HAP-1 (cell line): ENCODE data around the gene ZFP30.
A peak's percentile ranks its signal among the peaks of the same experiment; 100 is the strongest.

ENCODE experiments used
- DNase-seq, 2 experiments: peaks; one replicate each; pipeline ENCODE4 v3.0.0-alpha.2; 2016 to 2020; ENCODE audit warnings: low spot score in 2 of 2
- H3K27me3 ChIP-seq: fragments of 250-450 bp; sonication (Bioruptor Pico); 2 replicates; pipeline ENCODE4 v1.5.1; 2020; ENCODE audit warnings: low read depth, mild to moderate bottlenecking, moderate library complexity
- H3K36me3 ChIP-seq: fragments of 250-450 bp; sonication (Bioruptor Pico); replicated peaks from 2 replicates; pipeline ENCODE4 v1.5.1; 2020; ENCODE audit warnings: mild to moderate bottlenecking
- H3K4me1 ChIP-seq: fragments of 250-450 bp; sonication (Bioruptor Pico); 2 replicates; pipeline ENCODE4 v1.5.1; 2020; ENCODE audit warnings: mild to moderate bottlenecking
- H3K4me3 ChIP-seq: fragments of 250-450 bp; sonication (Bioruptor Pico); 2 replicates; pipeline ENCODE4 v1.5.1; 2020; ENCODE audit warnings: mild to moderate bottlenecking, moderate library complexity
- H3K9me3 ChIP-seq: fragments of 250-450 bp; sonication (Bioruptor Pico); 2 replicates; pipeline ENCODE4 v1.5.1; 2020; ENCODE audit warnings: mild to moderate bottlenecking, moderate library complexity
- in situ Hi-C: fragments of 300-500 bp; cut with MboI; formaldehyde crosslinking; loops from 3 replicates; pipeline ENCODE4 v1.14.3; 2020; ENCODE audit warnings: low sequenced_read_pairs, inconsistent platforms, mixed read lengths

Gene ZFP30

GRCh38 chr19:37635076-37636056 lies 19.9 kb downstream of the ZFP30 start:
- peaks cover 12% of the 10 kb centered on the region for H3K36me3 ChIP-seq
- no peak overlapping the region for H3K4me3 ChIP-seq
- in situ Hi-C loops = no loop called here
- no peaks in the 10 kb centered on the region for H3K4me1 ChIP-seq
- DNase-seq = no peak
- H3K9me3 ChIP-seq = peaks cover 20% of the 10 kb centered on the region
- H3K27me3 ChIP-seq = no peaks in the 10 kb centered on the region

- H3K27me3 ChIP-seq = no peaks in the 10 kb centered on the region
- H3K4me1 ChIP-seq = no peaks in the 10 kb centered on the region; the same call in 1 of the 2 replicates
- no peak for DNase-seq
- in situ Hi-C loops = no loop called here
- H3K36me3 ChIP-seq = no peaks in the 10 kb centered on the region
- H3K4me3 ChIP-seq = peak overlapping the region; percentile 76
- H3K9me3 ChIP-seq = peaks cover 4% of the 10 kb centered on the region; the same call in 1 of the 2 replicates
Observed at GRCh38 chr19:37594982-37595382, 60.3 kb downstream of the ZFP30 start.

- peak within 1 kb of the TSS; percentile 76 for H3K4me3 ChIP-seq
- no peaks in the 10 kb centered on the region for H3K27me3 ChIP-seq
- in situ Hi-C loops = no loop called here
- 0 out of 2 replicates have a peak, but pooled peaks cover under 1% of the 10 kb centered on the region for H3K9me3 ChIP-seq
- H3K36me3 ChIP-seq = no peaks in the 10 kb centered on the region
- no peaks in the 10 kb centered on the region; the same call in 1 of the 2 replicates for H3K4me1 ChIP-seq
- peak; percentile 83 to 93 for DNase-seq
Observed at GRCh38 chr19:37594304-37594981, 60.8 kb downstream of the ZFP30 start, which contains the start of the genes ZNF540 and ZNF571. TSS of gene ZNF540 (plus strand) at chr19:37594876. CDS start at chr19:37598448, 3,572 bp downstream. TSS of gene ZNF571 (minus strand) at chr19:37594792. CDS start at chr19:37586676, 8,116 bp downstream.

GRCh38 chr19:37593996-37594303 lies 61.3 kb downstream of the ZFP30 start:
- no peak for DNase-seq
- Histone ChIP-seq H3K9me3 (0 out of 2 replicates have a peak, but pooled peaks cover 3% of the 10 kb centered on the region), H3K4me1 (no peaks in the 10 kb centered on the region; the same call in 1 of the 2 replicates)

GRCh38 chr19:37583340-37583739 lies 71.9 kb downstream of the ZFP30 start:
- no peaks in the 10 kb centered on the region for H3K36me3 ChIP-seq
- no peaks in the 10 kb centered on the region for H3K27me3 ChIP-seq
- in situ Hi-C loops = no loop called here
- no peaks in the 10 kb centered on the region for H3K4me1 ChIP-seq
- H3K9me3 ChIP-seq = peaks cover 8% of the 10 kb centered on the region; the same call in 1 of the 2 replicates
- no peak overlapping the region for H3K4me3 ChIP-seq
- no peak for DNase-seq

More at GRCh38 chr19:37593996-37594303, 61.3 kb downstream of the ZFP30 start:
- H3K36me3 ChIP-seq = no peaks in the 10 kb centered on the region
- H3K27me3 ChIP-seq = no peaks in the 10 kb centered on the region
- peak overlapping the region; percentile 76 for H3K4me3 ChIP-seq
- in situ Hi-C loops = no loop called here

GRCh38 chr19:37572203-37572602 lies 83.1 kb downstream of the ZFP30 start:
- Histone ChIP-seq H3K4me3 (no peak overlapping the region), H3K4me1 (no peaks in the 10 kb centered on the region), H3K9me3 (peaks cover 6% of the 10 kb centered on the region), H3K36me3 (no peaks in the 10 kb centered on the region), H3K27me3 (no peaks in the 10 kb centered on the region)
- in situ Hi-C loops = no loop called here
- no peak for DNase-seq

- Histone ChIP-seq H3K4me3 (no peak overlapping the region), H3K9me3 (peaks cover 20% of the 10 kb centered on the region), H3K27me3 (no peaks in the 10 kb centered on the region), H3K36me3 (no peaks in the 10 kb centered on the region), H3K4me1 (no peaks in the 10 kb centered on the region)
- in situ Hi-C loops = no loop called here
- no peak for DNase-seq
Observed at GRCh38 chr19:37565370-37565669, 89.9 kb downstream of the ZFP30 start.

GRCh38 chr19:37564624-37565369 lies 90.5 kb downstream of the ZFP30 start:
- H3K4me1 ChIP-seq = no peaks in the 10 kb centered on the region
- no peaks in the 10 kb centered on the region for H3K27me3 ChIP-seq
- H3K4me3 ChIP-seq = no peak overlapping the region
- H3K9me3 ChIP-seq = peaks cover 18% of the 10 kb centered on the region
- H3K36me3 ChIP-seq = no peaks in the 10 kb centered on the region
- in situ Hi-C loops = no loop called here
- DNase-seq = no peak
